Left lung (tissue), 10 donors: ENCODE results near the gene RRP8. TPM values are rescaled to one million over a fixed set of nuclear protein-coding genes. Genes with fewer than 3 reads are reported as not detected.

Source experiments
- ATAC-seq: fragments of 200-7000 bp; cut with Tn5 transposase; one replicate; pipeline ENCODE4 v1.9.1; 2020; ENCODE audit warnings: moderate library complexity
- DNase-seq, 4 donors: peaks; one replicate each; pipeline ENCODE4 v3.0.0-alpha.2; 2013 to 2020
- H3K27ac ChIP-seq, 2 donors: fragments of 200-600 bp; sonication (generic) in 1 of 2; one replicate each; pipeline versions ENCODE4 v1.5.0 to v1.8.0; 2020 to 2021
- H3K27me3 ChIP-seq, 2 donors: fragments of 200-600 bp; sonication (generic) in 1 of 2; one replicate each; pipeline versions ENCODE4 v1.5.0 to v1.8.0; 2020 to 2021
- H3K36me3 ChIP-seq, 2 donors: fragments of 200-600 bp; sonication (generic) in 1 of 2; one replicate each; pipeline versions ENCODE4 v1.5.0 to v1.8.0; 2020 to 2021
- H3K4me1 ChIP-seq, 2 donors: fragments of 200-600 bp; one replicate each; pipeline ENCODE4 v1.8.0; 2021
- H3K4me3 ChIP-seq, 2 donors: fragments of 200-600 bp; sonication (generic) in 1 of 2; one replicate each; pipeline versions ENCODE4 v1.5.0 to v1.8.0; 2020 to 2021; ENCODE audit warnings: mild to moderate bottlenecking in 1 of 2
- H3K9me3 ChIP-seq, 2 donors: fragments of 200-600 bp; sonication (generic) in 1 of 2; one replicate each; pipeline versions ENCODE4 v1.5.0 to v1.8.0; 2020 to 2021
- intact Hi-C, 2 donors: fragments of 100-400 bp; cut with DNase I; formaldehyde crosslinking; loops; one replicate each; pipeline versions ENCODE4 v1.11.2 to v1.14.2; 2022
- polyA plus RNA-seq, 6 donors: library from polyadenylated mRNA; unstranded; fragments of 120-200 nt; gene quantifications; one replicate each; pipeline ENCODE4 v1.2.1, GENCODE V29; 2013; ENCODE audit not compliant: insufficient read length in 6 of 6
- total RNA-seq, 2 donors: library from RNA; stranded (reverse); fragmentation: NEBNext Ultra II Directional; extraction: Animal tissue kit (Norgen Biotek cat#: 25700); gene quantifications; one replicate each; pipeline ENCODE4 v1.2.1, GENCODE V29; 2021
- TF ChIP-seq, protein P1 (sequence below), 2 donors: fragments of 200-600 bp; sonication (generic) in 1 of 2; IDR thresholded peaks; one replicate each; pipeline versions ENCODE4 v1.5.0 to v1.8.0; 2021; ENCODE audit warnings: antibody characterized with exemption in 2 of 2
- donor health status: DM: no; HTN: yes; CAD: no.
- donor health status: DM: no; HTN: no; CAD: no.

RRP8 gene
- total and polyA plus RNA-seq, 8 donors, result 17.0 to 24.4 (median 20.4) TPM

DNA sequence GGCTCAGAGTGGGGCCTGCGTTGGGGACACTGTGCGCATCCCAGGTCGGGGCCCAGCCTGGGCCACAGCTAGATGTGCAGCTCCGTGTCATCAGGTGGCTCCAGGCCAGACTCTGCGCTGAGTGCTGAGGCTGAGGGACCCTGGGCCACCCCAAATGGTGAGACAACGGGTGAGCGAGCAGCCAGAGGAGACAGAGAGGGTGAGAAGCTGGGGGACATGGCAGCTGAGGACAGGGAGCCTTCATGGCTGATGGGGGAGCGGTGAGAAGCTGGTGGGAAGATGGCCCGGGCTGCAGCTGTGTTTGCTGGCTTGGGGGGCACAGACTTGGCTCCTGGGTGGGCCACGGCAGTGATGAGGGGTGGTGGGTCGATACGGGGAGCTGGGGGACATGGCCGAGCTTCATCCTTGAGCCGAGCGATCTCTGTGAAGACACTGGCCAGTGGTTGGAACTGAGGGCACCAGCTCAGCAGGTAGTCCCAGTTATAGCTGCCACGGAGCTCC is 18.3 kb upstream of the RRP8 start:
- intact Hi-C loops, result no loop called here
- TF ChIP-seq, protein P1, sequence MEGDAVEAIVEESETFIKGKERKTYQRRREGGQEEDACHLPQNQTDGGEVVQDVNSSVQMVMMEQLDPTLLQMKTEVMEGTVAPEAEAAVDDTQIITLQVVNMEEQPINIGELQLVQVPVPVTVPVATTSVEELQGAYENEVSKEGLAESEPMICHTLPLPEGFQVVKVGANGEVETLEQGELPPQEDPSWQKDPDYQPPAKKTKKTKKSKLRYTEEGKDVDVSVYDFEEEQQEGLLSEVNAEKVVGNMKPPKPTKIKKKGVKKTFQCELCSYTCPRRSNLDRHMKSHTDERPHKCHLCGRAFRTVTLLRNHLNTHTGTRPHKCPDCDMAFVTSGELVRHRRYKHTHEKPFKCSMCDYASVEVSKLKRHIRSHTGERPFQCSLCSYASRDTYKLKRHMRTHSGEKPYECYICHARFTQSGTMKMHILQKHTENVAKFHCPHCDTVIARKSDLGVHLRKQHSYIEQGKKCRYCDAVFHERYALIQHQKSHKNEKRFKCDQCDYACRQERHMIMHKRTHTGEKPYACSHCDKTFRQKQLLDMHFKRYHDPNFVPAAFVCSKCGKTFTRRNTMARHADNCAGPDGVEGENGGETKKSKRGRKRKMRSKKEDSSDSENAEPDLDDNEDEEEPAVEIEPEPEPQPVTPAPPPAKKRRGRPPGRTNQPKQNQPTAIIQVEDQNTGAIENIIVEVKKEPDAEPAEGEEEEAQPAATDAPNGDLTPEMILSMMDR (IDR thresholded peaks at IDR 0.05), result no peak
- ATAC-seq (no peak), DNase-seq (peak in 2 of 4 donors; percentile 32 to 70)
- H3K4me1 ChIP-seq, result peaks cover 13 to 29% of the 10 kb centered on the region in 2 donors
- no peaks in the 10 kb centered on the region for H3K27me3 ChIP-seq
- no peak overlapping the region for H3K27ac ChIP-seq
- H3K4me3 ChIP-seq, result no peak overlapping the region
- H3K9me3 ChIP-seq, result no peaks in the 10 kb centered on the region
- H3K36me3 ChIP-seq, result peaks cover 0 to 38% of the 10 kb centered on the region in 2 donors

DNA sequence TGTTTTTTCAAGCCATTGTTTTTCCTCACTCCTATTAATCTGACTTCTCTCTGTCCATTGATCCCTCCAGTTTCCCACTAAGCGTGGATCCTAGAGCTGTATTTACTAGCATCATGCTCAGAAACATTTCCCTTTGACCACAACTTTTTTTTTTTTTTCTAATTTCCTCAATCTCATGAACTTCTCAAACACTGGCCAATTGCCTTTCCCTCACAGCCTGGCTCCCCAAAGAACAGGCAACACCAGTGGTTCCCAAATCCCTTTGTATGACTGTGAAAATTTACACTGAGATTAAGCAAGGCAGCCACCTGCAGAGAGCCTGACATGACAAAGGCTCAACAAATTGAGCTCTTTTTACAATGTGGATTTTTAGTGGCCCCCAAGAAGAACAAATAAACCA is 17.2 kb upstream of the RRP8 start:
- H3K4me1 ChIP-seq, result peaks cover 13 to 40% of the 10 kb centered on the region in 2 donors
- no peak for DNase-seq
- H3K36me3 ChIP-seq, result peaks cover 0 to 38% of the 10 kb centered on the region in 2 donors
- intact Hi-C loops, result no loop called here
- TF ChIP-seq, protein P1 (IDR thresholded peaks at IDR 0.05), result no peak
- no peaks in the 10 kb centered on the region for H3K27me3 ChIP-seq
- no peaks in the 10 kb centered on the region for H3K9me3 ChIP-seq
- H3K27ac ChIP-seq, result no peak overlapping the region
- no peak overlapping the region for H3K4me3 ChIP-seq
- ATAC-seq, result no peak

DNA sequence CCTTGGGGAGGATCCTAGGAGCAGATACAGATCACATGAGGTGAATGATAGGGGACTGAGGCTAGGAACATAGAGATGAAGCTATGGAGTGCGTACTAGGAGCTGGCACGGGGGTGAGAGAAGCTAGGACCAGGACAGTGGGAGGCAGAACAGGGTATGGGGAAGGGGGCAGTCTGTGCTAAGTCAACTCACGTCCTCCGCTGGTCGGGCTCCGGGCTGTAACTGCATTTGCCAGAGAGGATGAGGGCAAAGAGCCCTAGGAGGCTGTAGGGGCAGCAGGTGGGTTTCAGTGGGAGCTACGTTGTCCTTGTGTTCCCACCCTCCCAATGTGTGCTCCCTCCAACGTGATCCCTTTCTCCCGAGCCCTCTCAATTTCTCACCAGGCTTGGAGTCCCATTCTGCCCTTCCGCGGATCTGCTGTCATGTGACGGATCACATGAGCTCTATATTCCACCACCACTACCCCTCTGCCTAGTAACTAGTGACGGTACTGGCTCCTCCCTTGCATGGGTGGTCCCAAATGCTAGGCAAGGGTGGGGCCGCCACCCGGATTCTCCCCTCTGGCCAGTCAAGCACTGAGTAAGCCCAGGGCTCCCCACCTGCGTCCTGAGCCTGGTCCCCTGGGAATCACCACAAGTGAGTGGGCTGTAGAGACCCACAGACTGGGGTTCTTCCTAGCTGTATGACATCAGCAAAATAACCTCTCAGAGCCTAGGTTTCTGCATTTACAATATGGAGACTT is 15.8 kb upstream of the RRP8 start, which contains the start of gene TPP1:
Gene TPP1, minus strand, starts transcription at position 419 of the 742 bp plus-strand sequence. Its CDS starts 22 bp downstream, at position 397.
- Histone ChIP-seq H3K27ac (peak within 1 kb of the TSS; percentile 92 to 95), H3K27me3 (no peaks in the 10 kb centered on the region), H3K9me3 (no peaks in the 10 kb centered on the region), H3K4me1 (peaks cover 13 to 44% of the 10 kb centered on the region in 2 donors), H3K4me3 (peak within 1 kb of the TSS; percentile 52 to 82), H3K36me3 (peaks cover 0 to 38% of the 10 kb centered on the region in 2 donors)
- DNase-seq (peak; percentile 91 to 95 (median 93)), ATAC-seq (peak; percentile 94)
- intact Hi-C loops, result no loop called here
- TF ChIP-seq, protein P1 (IDR thresholded peaks at IDR 0.05), result no peak

DNA sequence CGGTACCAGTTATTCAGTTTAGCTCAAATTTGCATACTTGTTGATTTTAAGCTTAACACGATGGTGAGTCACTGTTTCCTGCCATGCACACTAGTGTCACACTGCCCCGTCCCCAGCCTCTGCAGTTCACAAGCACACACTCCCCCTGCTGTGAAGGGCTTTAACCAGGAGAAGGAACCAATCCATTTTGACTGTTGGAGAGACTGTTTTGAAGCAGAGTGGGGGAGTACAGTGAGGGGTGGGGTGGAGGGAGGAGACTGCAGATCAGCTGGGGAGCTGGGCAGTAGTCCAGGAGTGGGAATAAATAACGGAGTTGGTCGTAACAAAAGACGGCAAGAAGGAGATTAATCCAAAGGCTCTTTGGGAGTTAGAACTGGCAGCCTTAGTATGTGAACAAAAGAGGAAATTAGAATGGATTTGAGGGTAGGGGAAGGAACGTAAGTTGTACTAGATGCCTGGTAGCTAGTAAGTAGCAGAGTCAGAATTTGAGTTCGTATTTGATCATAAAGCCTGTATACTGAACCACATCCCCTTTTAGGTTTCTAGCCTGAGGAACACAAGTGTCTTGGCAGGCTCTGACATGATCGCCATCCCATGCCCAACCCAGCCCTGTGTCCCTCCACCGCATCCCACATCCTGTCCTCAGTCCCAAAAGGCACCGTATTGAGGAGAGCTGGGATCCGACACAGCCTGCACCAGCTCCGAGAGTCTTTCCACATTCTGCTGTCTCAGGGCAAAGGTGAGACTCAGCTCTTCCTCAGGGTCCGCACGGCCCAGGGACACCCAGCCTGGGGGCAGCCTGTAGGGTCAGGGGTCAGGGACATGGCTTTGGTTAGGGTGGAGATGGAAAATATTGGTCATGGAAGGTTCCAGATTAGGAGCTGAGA is 14.9 kb upstream of the RRP8 start:
- intact Hi-C loops, result no loop called here
- Histone ChIP-seq H3K4me1 (peaks cover 13 to 50% of the 10 kb centered on the region in 2 donors), H3K9me3 (no peaks in the 10 kb centered on the region), H3K27ac (peak overlapping the region; percentile 92 to 95), H3K4me3 (peak overlapping the region; percentile 52 to 82), H3K27me3 (no peaks in the 10 kb centered on the region), H3K36me3 (peaks cover 0 to 35% of the 10 kb centered on the region in 2 donors)
- DNase-seq, result peak in 3 of 4 donors; percentile 67 to 76 (median 72)
- ATAC-seq, result peak; percentile 58
- TF ChIP-seq, protein P1 (IDR thresholded peaks at IDR 0.05), result no peak
